Kidney epithelial cell (primary cell): ENCODE data around the gene RPTOR. TPM values are rescaled to one million over a fixed set of nuclear protein-coding genes. Genes with fewer than 3 reads are reported as not detected.

Experiments used
- DNase-seq: peaks from one replicate; pipeline ENCODE4 v3.0.0-alpha.2; 2010; ENCODE audit warnings: low read depth
- H3K27me3 ChIP-seq: 2 replicates; pipeline ENCODE4 v1.6.0; 2011; ENCODE audit warnings: low read length; ENCODE audit not compliant: control insufficient read depth, insufficient read depth
- H3K36me3 ChIP-seq: 2 replicates; pipeline ENCODE4 v1.5.1; 2011; ENCODE audit warnings: low read length; ENCODE audit not compliant: control insufficient read depth, insufficient read depth
- H3K4me3 ChIP-seq: 2 replicates; pipeline ENCODE4 v1.5.1; 2011; ENCODE audit warnings: low read depth, mild to moderate bottlenecking, control low read depth, low read length
- total RNA-seq: library from RNA; depleted of rRNA; stranded (reverse); fragments of >200 nt; gene quantifications from 2 replicates; pipeline ENCODE4 v1.2.3, GENCODE V29; 2015
- TF ChIP-seq, protein P1 (sequence below): IDR thresholded peaks from 2 replicates; pipeline ENCODE4 v1.5.1; 2011; ENCODE audit warnings: mild to moderate bottlenecking, moderate library complexity, low read length, control low read depth, inconsistent platforms; ENCODE audit not compliant: insufficient read depth, poor library complexity, severe bottlenecking

RPTOR gene
- total RNA-seq, 1 donor from 2014 or later: 22.7 TPM

DNA sequence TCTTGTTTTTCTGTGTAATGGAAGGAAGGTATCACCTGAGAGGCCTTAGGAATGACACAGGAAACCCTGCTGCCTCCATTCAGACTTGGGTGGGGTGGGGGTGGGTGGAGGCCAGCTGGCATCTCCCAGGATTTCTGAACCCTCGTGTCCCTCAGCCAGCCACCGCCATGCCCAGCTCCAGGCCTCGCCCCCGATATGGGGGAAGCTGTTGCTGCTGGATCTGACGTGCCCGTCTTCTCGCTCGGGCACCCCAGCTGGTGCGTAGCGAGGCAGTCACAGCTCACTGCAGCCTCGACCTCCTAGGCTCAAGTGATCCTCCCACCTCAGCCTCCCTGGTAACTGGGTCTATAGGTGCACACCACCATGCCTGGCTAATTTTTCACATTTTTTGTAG is 227.0 kb downstream of the RPTOR start:
- H3K27me3 ChIP-seq: no peaks in the 10 kb centered on the region
- TF ChIP-seq, protein P1, sequence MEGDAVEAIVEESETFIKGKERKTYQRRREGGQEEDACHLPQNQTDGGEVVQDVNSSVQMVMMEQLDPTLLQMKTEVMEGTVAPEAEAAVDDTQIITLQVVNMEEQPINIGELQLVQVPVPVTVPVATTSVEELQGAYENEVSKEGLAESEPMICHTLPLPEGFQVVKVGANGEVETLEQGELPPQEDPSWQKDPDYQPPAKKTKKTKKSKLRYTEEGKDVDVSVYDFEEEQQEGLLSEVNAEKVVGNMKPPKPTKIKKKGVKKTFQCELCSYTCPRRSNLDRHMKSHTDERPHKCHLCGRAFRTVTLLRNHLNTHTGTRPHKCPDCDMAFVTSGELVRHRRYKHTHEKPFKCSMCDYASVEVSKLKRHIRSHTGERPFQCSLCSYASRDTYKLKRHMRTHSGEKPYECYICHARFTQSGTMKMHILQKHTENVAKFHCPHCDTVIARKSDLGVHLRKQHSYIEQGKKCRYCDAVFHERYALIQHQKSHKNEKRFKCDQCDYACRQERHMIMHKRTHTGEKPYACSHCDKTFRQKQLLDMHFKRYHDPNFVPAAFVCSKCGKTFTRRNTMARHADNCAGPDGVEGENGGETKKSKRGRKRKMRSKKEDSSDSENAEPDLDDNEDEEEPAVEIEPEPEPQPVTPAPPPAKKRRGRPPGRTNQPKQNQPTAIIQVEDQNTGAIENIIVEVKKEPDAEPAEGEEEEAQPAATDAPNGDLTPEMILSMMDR: no peak
- no peaks in the 10 kb centered on the region for H3K36me3 ChIP-seq
- H3K4me3 ChIP-seq: no peak overlapping the region
- DNase-seq: no peak

- TF ChIP-seq, protein P1: no peak
- DNase-seq: no peak
- Histone ChIP-seq H3K36me3 (no peaks in the 10 kb centered on the region), H3K27me3 (no peaks in the 10 kb centered on the region), H3K4me3 (no peak overlapping the region)
Measured at GRCh38 chr17:80772906-80773242, 228.2 kb downstream of the RPTOR start.

DNA sequence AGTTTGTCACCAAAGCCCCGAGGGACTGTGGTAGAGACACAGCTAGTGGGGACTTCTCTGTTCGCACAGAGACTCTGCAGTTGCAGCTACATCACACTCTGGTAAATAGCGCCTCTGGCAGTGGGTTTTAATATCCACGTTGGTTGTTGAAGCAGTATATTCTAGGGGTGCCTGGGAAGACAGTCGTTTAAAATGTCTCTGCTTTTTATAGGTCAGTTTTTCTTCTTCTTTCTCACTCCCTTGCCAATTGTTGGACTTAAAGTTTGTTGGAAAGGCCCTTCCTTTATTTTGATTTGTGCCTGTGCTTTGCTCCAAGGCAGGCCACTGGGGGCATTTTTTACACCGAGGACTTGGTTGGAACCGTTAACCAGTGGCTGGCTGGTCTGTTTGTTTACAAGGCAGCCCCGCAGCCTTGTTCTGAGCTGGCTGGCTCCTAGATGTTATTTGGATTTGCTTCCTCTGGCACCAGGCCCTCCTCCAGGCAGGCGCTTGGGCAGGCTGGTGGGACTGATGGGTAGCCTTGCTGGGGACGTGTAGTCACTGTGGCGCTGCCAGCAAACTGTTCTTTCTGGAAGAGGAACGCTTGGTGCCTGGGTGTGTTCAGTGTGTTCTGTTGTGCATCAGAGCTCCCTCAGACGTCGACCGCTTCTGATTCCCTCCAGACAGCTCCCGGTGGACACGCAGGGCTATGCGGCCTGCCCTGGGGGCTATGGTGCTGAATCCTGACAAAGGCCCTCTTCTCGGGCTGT is 228.8 kb downstream of the RPTOR start:
- DNase-seq: no peak
- TF ChIP-seq, protein P1: peak; percentile 1
- Histone ChIP-seq H3K36me3 (no peaks in the 10 kb centered on the region), H3K4me3 (no peak overlapping the region), H3K27me3 (no peaks in the 10 kb centered on the region)

DNA sequence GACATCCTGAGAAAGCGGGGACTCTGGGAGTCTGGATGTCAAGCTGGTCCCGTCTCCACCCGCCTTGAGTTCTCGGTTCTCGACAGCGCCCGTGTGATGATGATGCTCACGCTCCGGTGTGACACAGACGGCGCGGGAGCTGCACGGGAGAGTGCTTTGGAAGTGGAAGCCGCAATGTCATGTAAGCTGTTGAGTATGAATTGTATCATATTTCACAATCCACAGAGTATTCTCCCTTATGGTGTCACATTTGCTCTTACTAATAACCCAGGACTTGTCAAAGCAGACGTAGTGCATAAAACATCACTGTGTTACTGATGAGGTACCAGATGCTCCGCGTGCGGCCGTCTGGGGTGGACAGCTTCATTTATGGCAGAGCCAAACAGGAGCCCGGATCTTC is 229.5 kb downstream of the RPTOR start:
- H3K4me3 ChIP-seq: no peak overlapping the region
- no peaks in the 10 kb centered on the region for H3K27me3 ChIP-seq
- no peak for DNase-seq
- TF ChIP-seq, protein P1: no peak
- H3K36me3 ChIP-seq: no peaks in the 10 kb centered on the region

- DNase-seq: no peak
- Histone ChIP-seq H3K4me3 (no peak overlapping the region), H3K36me3 (no peaks in the 10 kb centered on the region), H3K27me3 (no peaks in the 10 kb centered on the region)
- TF ChIP-seq, protein P1: no peak
Measured at GRCh38 chr17:80774643-80775281, 230.1 kb downstream of the RPTOR start.
